Right lobe of liver (tissue), 4 donors: ENCODE data around the gene TLE2.

Source experiments
- CTCF ChIP-seq, 4 donors: fragments of 200-600 bp in 3 of 4; fragments of 450-650 bp in 1 of 4; IDR thresholded peaks; one replicate each; pipeline versions ENCODE4 v1.5.1 to v1.8.0; 2016 to 2022; ENCODE audit warnings: antibody characterized with exemption in 4 of 4, mild to moderate bottlenecking in 2 of 4
- POLR2A ChIP-seq: fragments of 450-650 bp; IDR thresholded peaks from one replicate; pipeline ENCODE4 v1.6.1; 2017; ENCODE audit warnings: antibody characterized with exemption, mild to moderate bottlenecking
- donor health status: DM: no; HTN: no; CAD: no.
- donor health status: DM: no; HTN: no; CAD: no.
- donor health status: DM: no; HTN: yes; CAD: no.

- TF ChIP-seq POLR2A (no peak), CTCF (IDR thresholded peaks at IDR 0.05) (no peak)
Measured at GRCh38 chr19:3048190-3048533, 19.1 kb upstream of the TLE2 start.
